HepG2 (cell line): Measurements from ENCODE around the gene ZNF117. TPM values are rescaled to one million over a fixed set of nuclear protein-coding genes. Genes with fewer than 3 reads are reported as not detected.

Source experiments
- ARID4A ChIP-seq: sonication (generic); formaldehyde crosslinking; IDR thresholded peaks from 2 replicates; pipeline ENCODE4 v1.5.0; 2020; ENCODE audit warnings: mild to moderate bottlenecking, missing genetic modification reagents, borderline replicate concordance
- HOXA7 ChIP-seq: sonication (generic); formaldehyde crosslinking; IDR thresholded peaks from 2 replicates; pipeline ENCODE4 v1.8.1; 2022; ENCODE audit warnings: mild to moderate bottlenecking, missing genetic modification reagents, moderate library complexity
- ISX ChIP-seq: sonication (generic); formaldehyde crosslinking; conservative IDR thresholded peaks from 2 replicates; pipeline ENCODE4 v1.5.0; 2020; ENCODE audit warnings: missing genetic modification reagents
- KDM3A ChIP-seq: IDR thresholded peaks from 2 replicates; pipeline ENCODE4 v1.6.1; 2018; ENCODE audit warnings: low read depth, missing compliant biosample characterization
- MBNL3 ChIP-seq: fragments of 250-450 bp; sonication (Bioruptor Pico); conservative IDR thresholded peaks from 2 replicates; pipeline ENCODE4 v1.8.0; 2022; ENCODE audit warnings: mild to moderate bottlenecking, inconsistent platforms
- MLX ChIP-seq: IDR thresholded peaks from 2 replicates; pipeline ENCODE4 v1.6.1; 2016
- NPAS2 ChIP-seq: sonication (generic); formaldehyde crosslinking; IDR thresholded peaks from 2 replicates; pipeline ENCODE4 v1.8.0; 2022; ENCODE audit warnings: mild to moderate bottlenecking, missing genetic modification reagents, borderline replicate concordance
- SMYD3 ChIP-seq: sonication (generic); formaldehyde crosslinking; IDR thresholded peaks from 2 replicates; pipeline ENCODE4 v1.8.1; 2023; ENCODE audit warnings: mild to moderate bottlenecking, missing genetic modification reagents
- SOX5 ChIP-seq: IDR thresholded peaks from 2 replicates; pipeline ENCODE4 v1.6.1; 2016; ENCODE audit warnings: borderline replicate concordance
- USF2 ChIP-seq, 2 experiments: sonication (generic) in 1 of 2; formaldehyde crosslinking in 1 of 2; IDR thresholded peaks; 2 replicates each; pipeline versions ENCODE4 v1.5.1 to v1.6.1; 2011 to 2020; ENCODE audit warnings: borderline replicate concordance in 1 of 2, low read depth in 1 of 2, low read length in 1 of 2, mild to moderate bottlenecking in 1 of 2, missing genetic modification reagents in 1 of 2, moderate library complexity in 1 of 2
- ZNF12 ChIP-seq: sonication (generic); formaldehyde crosslinking; IDR thresholded peaks from 2 replicates; pipeline ENCODE4 v1.5.0; 2020; ENCODE audit warnings: missing genetic modification reagents
- ZNF430 ChIP-seq: sonication (generic); formaldehyde crosslinking; IDR thresholded peaks from 2 replicates; pipeline ENCODE4 v1.9.0; 2021; ENCODE audit warnings: mild to moderate bottlenecking, missing genetic modification reagents
- ZNF800 ChIP-seq: sonication (generic); formaldehyde crosslinking; IDR thresholded peaks from 2 replicates; pipeline ENCODE4 v1.4.0; 2020; ENCODE audit warnings: missing genetic modification reagents
- ZNF891 ChIP-seq: sonication (generic); formaldehyde crosslinking; IDR thresholded peaks from 2 replicates; pipeline ENCODE4 v1.5.0; 2020; ENCODE audit warnings: mild to moderate bottlenecking, missing genetic modification reagents
- polyA plus RNA-seq, 8 experiments: library from polyadenylated mRNA; depleted of rRNA in 3 of 8; stranded (reverse) in 7 of 8; unstranded in 1 of 8; fragments of >200 nt; fragmentation: Illumina TruSeq in 4 of 8; extraction: Trizol in 4 of 8; gene quantifications; 2 replicates each; pipeline versions ENCODE4 v1.2.1 to v1.2.3, GENCODE V29; 2011 to 2016; ENCODE audit warnings: low read depth in 4 of 8, missing spikeins in 1 of 8, mixed read lengths in 1 of 8; ENCODE audit not compliant: insufficient read depth in 1 of 8
- total RNA-seq, 5 experiments: library from RNA; depleted of rRNA; stranded (reverse); fragments of >200 nt; fragmentation: Illumina TruSeq; extraction: Trizol; gene quantifications; 2 replicates each; pipeline ENCODE4 v1.2.3, GENCODE V29; 2016; ENCODE audit warnings: low read depth in 1 of 5
- TF ChIP-seq, protein P1 (sequence below): sonication (generic); formaldehyde crosslinking; IDR thresholded peaks from 2 replicates; pipeline ENCODE4 v1.4.0; 2020; ENCODE audit warnings: low read depth, mild to moderate bottlenecking, missing genetic modification reagents

ZNF117 gene
- total and polyA plus RNA-seq, 2 of the 13 experiments (the other 11 are each of a cell fraction or from before 2014, with no cell fraction given): 6.6 to 20.0 TPM

GRCh38 chr7:65006094-65006992, 15.5 kb upstream of the ZNF117 start, which contains the start of gene ERV3-1 (continued):
- TF ChIP-seq USF2 (IDR thresholded peaks at IDR 0.05; ENCODE audit: low read depth, low read length) (no peak), USF2 (CRISPR knock-in tag; IDR thresholded peaks at IDR 0.05; ENCODE audit: borderline replicate concordance) (no peak), ZNF430 (CRISPR knock-in tag) (peak; percentile 87), MBNL3 (CRISPR knock-in tag) (no peak), ZNF12 (CRISPR knock-in tag) (no peak), MLX (CRISPR knock-in tag) (no peak), ZNF891 (peak; percentile 89), ISX (CRISPR knock-in tag) (0 out of 2 replicates have a peak, but pooled peaks have one; percentile 63), KDM3A (CRISPR knock-in tag) (no peak), NPAS2 (CRISPR knock-in tag) (no peak), ARID4A (peak; percentile 89), SMYD3 (CRISPR knock-in tag) (no peak), HOXA7 (CRISPR knock-in tag) (no peak), SOX5 (CRISPR knock-in tag) (peak; percentile 47; the same call in 1 of the 2 replicates), ZNF800 (CRISPR knock-in tag) (no peak)
- TF ChIP-seq, protein P1, sequence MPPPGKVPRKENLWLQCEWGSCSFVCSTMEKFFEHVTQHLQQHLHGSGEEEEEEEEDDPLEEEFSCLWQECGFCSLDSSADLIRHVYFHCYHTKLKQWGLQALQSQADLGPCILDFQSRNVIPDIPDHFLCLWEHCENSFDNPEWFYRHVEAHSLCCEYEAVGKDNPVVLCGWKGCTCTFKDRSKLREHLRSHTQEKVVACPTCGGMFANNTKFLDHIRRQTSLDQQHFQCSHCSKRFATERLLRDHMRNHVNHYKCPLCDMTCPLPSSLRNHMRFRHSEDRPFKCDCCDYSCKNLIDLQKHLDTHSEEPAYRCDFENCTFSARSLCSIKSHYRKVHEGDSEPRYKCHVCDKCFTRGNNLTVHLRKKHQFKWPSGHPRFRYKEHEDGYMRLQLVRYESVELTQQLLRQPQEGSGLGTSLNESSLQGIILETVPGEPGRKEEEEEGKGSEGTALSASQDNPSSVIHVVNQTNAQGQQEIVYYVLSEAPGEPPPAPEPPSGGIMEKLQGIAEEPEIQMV: no peak
